Measurements from ENCODE around the gene FARS2.

The FARS2 gene

GRCh38 chr6:5383856-5384255 lies 122.5 kb downstream of the FARS2 start:
- no peak for TF ChIP-seq CTCF (IDR thresholded peaks at IDR 0.05; ENCODE audit: borderline replicate concordance, insufficient read depth, low read depth, low read length)

GRCh38 chr6:5384276-5384675 lies 123.0 kb downstream of the FARS2 start:
- no peak for TF ChIP-seq CTCF (IDR thresholded peaks at IDR 0.05; ENCODE audit: borderline replicate concordance, insufficient read depth, low read depth, low read length)
- H3K4me3 ChIP-seq (ENCODE audit: low read depth, low read length), result no peak overlapping the region

More at GRCh38 chr6:5383856-5384255, 122.5 kb downstream of the FARS2 start:
- no peak overlapping the region for H3K4me3 ChIP-seq (ENCODE audit: low read depth, low read length)

- no peak overlapping the region for H3K4me3 ChIP-seq (ENCODE audit: low read depth, low read length)
- no peak for TF ChIP-seq CTCF (IDR thresholded peaks at IDR 0.05; ENCODE audit: borderline replicate concordance, insufficient read depth, low read depth, low read length)
Measured at GRCh38 chr6:5388326-5388725, 127.0 kb downstream of the FARS2 start.

- no peak for TF ChIP-seq CTCF (IDR thresholded peaks at IDR 0.05; ENCODE audit: borderline replicate concordance, insufficient read depth, low read depth, low read length)
- H3K4me3 ChIP-seq (ENCODE audit: low read depth, low read length), result no peak overlapping the region
Measured at GRCh38 chr6:5389086-5389745, 127.9 kb downstream of the FARS2 start.

- TF ChIP-seq CTCF (IDR thresholded peaks at IDR 0.05; ENCODE audit: borderline replicate concordance, insufficient read depth, low read depth, low read length), result no peak
- H3K4me3 ChIP-seq (ENCODE audit: low read depth, low read length), result no peak overlapping the region
Measured at GRCh38 chr6:5390177-5390576, 128.9 kb downstream of the FARS2 start.

GRCh38 chr6:5394280-5394679 lies 133.0 kb downstream of the FARS2 start:
- TF ChIP-seq CTCF (IDR thresholded peaks at IDR 0.05; ENCODE audit: borderline replicate concordance, insufficient read depth, low read depth, low read length), result no peak

GRCh38 chr6:5395719-5396118 lies 134.4 kb downstream of the FARS2 start:
- no peak overlapping the region for H3K4me3 ChIP-seq (ENCODE audit: low read depth, low read length)
- TF ChIP-seq CTCF (IDR thresholded peaks at IDR 0.05; ENCODE audit: borderline replicate concordance, insufficient read depth, low read depth, low read length), result no peak

More at GRCh38 chr6:5394280-5394679, 133.0 kb downstream of the FARS2 start:
- no peak overlapping the region for H3K4me3 ChIP-seq (ENCODE audit: low read depth, low read length)
